ENCODE results near the gene GPHA2. TPM values are rescaled to one million over a fixed set of nuclear protein-coding genes. Genes with fewer than 3 reads are reported as not detected.

GPHA2 gene
- polyA plus RNA-seq, 2 of the 4 experiments (the other 2 are of a cell fraction): not detected

- 93% methylated on average over 3 of the region's 3 CpGs for WGBS (ENCODE audit: missing lambda C conversion rate)
- FAIRE-seq (no peak), DNase-seq (ENCODE audit: low read depth in 1 of 2, low spot score in 1 of 2) (no peak), ATAC-seq (no peak)
- Histone ChIP-seq H3K4me3 (no peak overlapping the region), H3K9me3 (no peaks in the 10 kb centered on the region), H3K4me1 (peaks cover 9% of the 10 kb centered on the region), H3K27ac (no peak overlapping the region), H3K4me2 (no peak overlapping the region)
- CTCF ChIA-PET: interaction anchor here (0.8 kb wide), 1 partner anchor 149 kb away, joined by 3 read pairs; no protein-coding TSS in a partner anchor
- TF ChIP-seq CHD4 (IDR thresholded peaks at IDR 0.05; ENCODE audit: borderline replicate concordance): no peak
- no peak for TF ChIP-seq NR3C1 (IDR thresholded peaks at IDR 0.05)
- no peak for TF ChIP-seq MAFK (IDR thresholded peaks at IDR 0.05; ENCODE audit: partially characterized antibody)
- TF ChIP-seq FOXS1 (CRISPR knock-in tag; IDR thresholded peaks at IDR 0.05): no peak
- TF ChIP-seq JUN (IDR thresholded peaks at IDR 0.05): no peak
- TF ChIP-seq TFCP2L1 (CRISPR knock-in tag; IDR thresholded peaks at IDR 0.05): no peak
- TF ChIP-seq ZC3H11A (IDR thresholded peaks at IDR 0.05): no peak
- no peak for TF ChIP-seq HMGXB4 (CRISPR knock-in tag; IDR thresholded peaks at IDR 0.05; ENCODE audit: borderline replicate concordance)
- no peak for TF ChIP-seq CEBPB (IDR thresholded peaks at IDR 0.05)
- TF ChIP-seq MYC (IDR thresholded peaks at IDR 0.05; ENCODE audit: borderline replicate concordance, low read length): no peak
- no peak for TF ChIP-seq KDM1A (IDR thresholded peaks at IDR 0.05; ENCODE audit: low read depth)
- TF ChIP-seq EP300 (IDR thresholded peaks at IDR 0.05): no peak
- no peak for TF ChIP-seq HOXB5 (CRISPR knock-in tag; IDR thresholded peaks at IDR 0.05)
- no peak for TF ChIP-seq USF2 (IDR thresholded peaks at IDR 0.05)
- no peak for TF ChIP-seq CBX2 (IDR thresholded peaks at IDR 0.05; ENCODE audit: borderline replicate concordance, low read depth)
- TF ChIP-seq, protein P1, sequence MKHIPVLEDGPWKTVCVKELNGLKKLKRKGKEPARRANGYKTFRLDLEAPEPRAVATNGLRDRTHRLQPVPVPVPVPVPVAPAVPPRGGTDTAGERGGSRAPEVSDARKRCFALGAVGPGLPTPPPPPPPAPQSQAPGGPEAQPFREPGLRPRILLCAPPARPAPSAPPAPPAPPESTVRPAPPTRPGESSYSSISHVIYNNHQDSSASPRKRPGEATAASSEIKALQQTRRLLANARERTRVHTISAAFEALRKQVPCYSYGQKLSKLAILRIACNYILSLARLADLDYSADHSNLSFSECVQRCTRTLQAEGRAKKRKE (CRISPR knock-in tag; IDR thresholded peaks at IDR 0.05; ENCODE audit: low read depth): no peak
- TF ChIP-seq FOSL2 (IDR thresholded peaks at IDR 0.05): no peak
- TF ChIP-seq FOSL2 (CRISPR knock-in tag; IDR thresholded peaks at IDR 0.05): no peak
- POLR2A ChIA-PET: no interaction called here
These were observed 31.7 kb upstream of the GPHA2 start for GRCh38 chr11:64967375-64967774.

GRCh38 chr11:64963072-64963631, 27.5 kb upstream of the GPHA2 start:
- Histone ChIP-seq H3K9me3 (no peaks in the 10 kb centered on the region), H3K4me2 (no peak overlapping the region), H3K4me1 (no peaks in the 10 kb centered on the region), H3K4me3 (no peak overlapping the region), H3K27ac (no peak overlapping the region)
- ChIA-PET POLR2A (no interaction called here), CTCF (interaction anchor here (1.2 to 2.5 kb wide), 2 partner anchors 11 to 34 kb away, joined by 3 to 10 read pairs; partner anchors contain the start of gene BATF2)
- no peak for FAIRE-seq
- DNase-seq (ENCODE audit: low read depth in 1 of 2, low spot score in 1 of 2): no peak
- WGBS (ENCODE audit: missing lambda C conversion rate): 67% methylated on average over 5 of the region's 5 CpGs
- TF ChIP-seq SMC3 (IDR thresholded peaks at IDR 0.05) (no peak), POLR2AphosphoS2 (conservative IDR thresholded peaks at IDR 0.05; ENCODE audit: low read length) (no peak), POLR2A (IDR thresholded peaks at IDR 0.05; ENCODE audit: low read length) (no peak), CBX8 (IDR thresholded peaks at IDR 0.05) (no peak), MAX (IDR thresholded peaks at IDR 0.05) (no peak), EHMT2 (IDR thresholded peaks at IDR 0.05; ENCODE audit: low read depth) (no peak), EHF (CRISPR knock-in tag; IDR thresholded peaks at IDR 0.05) (no peak), MAZ (IDR thresholded peaks at IDR 0.05; ENCODE audit: borderline replicate concordance, low read depth, low read length) (no peak), NPAS2 (CRISPR knock-in tag; IDR thresholded peaks at IDR 0.05; ENCODE audit: borderline replicate concordance) (no peak)
- no peak for ATAC-seq
